Neural cell (in vitro differentiated cells): ENCODE measurements around the gene TIAM2. TPM values are rescaled to one million over a fixed set of nuclear protein-coding genes. Genes with fewer than 3 reads are reported as not detected.

Source experiments
- H2AFZ ChIP-seq: fragments of 200-600, 300-800 bp; sonication (generic), shearing (Covaris generic); 2 replicates; pipeline ENCODE4 v1.6.0; 2014; ENCODE audit warnings: low read depth, mild to moderate bottlenecking, antibody characterized with exemption, low read length, moderate library complexity
- H3F3A ChIP-seq: fragments of 200-600 bp; shearing (Covaris generic); 2 replicates; pipeline ENCODE4 v1.6.1; 2016; ENCODE audit warnings: mild to moderate bottlenecking, moderate library complexity, mixed read lengths, antibody characterized with exemption, low read length; ENCODE audit not compliant: insufficient read depth, poor library complexity, severe bottlenecking
- H3K27ac ChIP-seq: fragments of 200-600, 300-800 bp; sonication (generic), shearing (Covaris generic); 2 replicates; pipeline ENCODE4 v1.5.1; 2014; ENCODE audit warnings: mild to moderate bottlenecking, low read length, moderate library complexity
- H3K27me3 ChIP-seq: fragments of 300-800, 200-600 bp; sonication (generic), shearing (Covaris generic); 2 replicates; pipeline ENCODE4 v1.6.0; 2014; ENCODE audit warnings: mild to moderate bottlenecking, low read depth, low read length, moderate library complexity; ENCODE audit not compliant: insufficient read depth
- H3K36me3 ChIP-seq: fragments of 300-800, 200-600 bp; sonication (generic), shearing (Covaris generic); 2 replicates; pipeline ENCODE4 v1.5.1; 2014; ENCODE audit warnings: mild to moderate bottlenecking, antibody characterized with exemption, low read length, moderate library complexity; ENCODE audit not compliant: insufficient read depth
- H3K4me2 ChIP-seq: fragments of 300-800, 200-600 bp; sonication (generic), shearing (Covaris generic); 2 replicates; pipeline ENCODE4 v1.6.0; 2014; ENCODE audit warnings: mild to moderate bottlenecking, low read length
- H3K4me3 ChIP-seq: fragments of 300-800, 200-600 bp; sonication (generic), shearing (Covaris generic); 2 replicates; pipeline ENCODE4 v1.5.1; 2014; ENCODE audit warnings: mild to moderate bottlenecking, low read length, moderate library complexity
- H3K79me2 ChIP-seq: fragments of 200-600 bp; shearing (Covaris generic); replicated peaks from 2 replicates; pipeline ENCODE4 v1.6.0; 2014; ENCODE audit warnings: mild to moderate bottlenecking, low read length, moderate library complexity; ENCODE audit not compliant: insufficient read depth
- H3K9ac ChIP-seq: fragments of 300-800, 200-600 bp; sonication (generic), shearing (Covaris generic); 2 replicates; pipeline ENCODE4 v1.6.1; 2016; ENCODE audit warnings: mild to moderate bottlenecking, low read length, mixed read lengths
- H3K9me2 ChIP-seq: fragments of 200-600 bp; shearing (Covaris generic); 2 replicates; pipeline ENCODE4 v1.6.1; 2016; ENCODE audit warnings: mild to moderate bottlenecking, low read length, mixed read lengths; ENCODE audit not compliant: insufficient read depth
- H3K9me3 ChIP-seq: fragments of 200-600, 300-800 bp; sonication (generic), shearing (Covaris generic); 2 replicates; pipeline ENCODE4 v1.6.1; 2016; ENCODE audit warnings: mild to moderate bottlenecking, mixed run types, low read length, moderate library complexity, mixed read lengths
- H4K20me1 ChIP-seq: fragments of 200-600 bp; shearing (Covaris generic); 2 replicates; pipeline ENCODE4 v1.6.1; 2016; ENCODE audit warnings: mild to moderate bottlenecking, mixed run types; ENCODE audit not compliant: insufficient read depth
- EP300 ChIP-seq: fragments of 450-650 bp; conservative IDR thresholded peaks from 2 replicates; pipeline ENCODE4 v1.6.1; 2014; ENCODE audit warnings: antibody characterized with exemption, mild to moderate bottlenecking, moderate library complexity; ENCODE audit not compliant: poor library complexity, severe bottlenecking
- EZH2 ChIP-seq: fragments of 200-600, 300-800 bp; shearing (Covaris generic), sonication (generic); IDR thresholded peaks from 2 replicates; pipeline ENCODE4 v1.6.1; 2014; ENCODE audit warnings: antibody characterized with exemption, low read length, borderline replicate concordance, mild to moderate bottlenecking; ENCODE audit not compliant: insufficient read depth, poor library complexity, severe bottlenecking
- MXI1 ChIP-seq: fragments of 450-650 bp; conservative IDR thresholded peaks from 2 replicates; pipeline ENCODE4 v1.6.1; 2014; ENCODE audit warnings: antibody characterized with exemption, mild to moderate bottlenecking; ENCODE audit not compliant: poor library complexity, severe bottlenecking
- POLR2AphosphoS5 ChIP-seq: IDR thresholded peaks from 2 replicates; pipeline ENCODE4 v1.6.1; 2012
- RAD21 ChIP-seq: fragments of 450-650 bp; conservative IDR thresholded peaks from 2 replicates; pipeline ENCODE4 v1.6.1; 2014; ENCODE audit warnings: antibody characterized with exemption, mild to moderate bottlenecking, moderate library complexity
- SMC3 ChIP-seq: fragments of 450-650 bp; conservative IDR thresholded peaks from 2 replicates; pipeline ENCODE4 v1.6.1; 2014; ENCODE audit warnings: antibody characterized with exemption, mild to moderate bottlenecking, moderate library complexity; ENCODE audit not compliant: poor library complexity
- TAF1 ChIP-seq: IDR thresholded peaks from 2 replicates; pipeline ENCODE4 v1.6.1; 2012; ENCODE audit warnings: low read depth
- polyA plus RNA-seq: library from polyadenylated mRNA; depleted of rRNA; stranded (reverse); fragments of >200 nt; gene quantifications from 2 replicates; pipeline ENCODE4 v1.2.3, GENCODE V29; 2014
- TF ChIP-seq, protein P1 (sequence below): IDR thresholded peaks from 2 replicates; pipeline ENCODE4 v1.6.1; 2012; ENCODE audit warnings: borderline replicate concordance
- TF ChIP-seq, protein P2 (sequence below): fragments of 450-650 bp; IDR thresholded peaks from 2 replicates; pipeline ENCODE4 v1.5.1; 2014; ENCODE audit warnings: antibody characterized with exemption, mild to moderate bottlenecking, moderate library complexity; ENCODE audit not compliant: poor library complexity, severe bottlenecking

TIAM2 gene
- polyA plus RNA-seq, 1 donor from 2014 or later: 73.3 TPM

GRCh38 chr6:155276638-155277037 is 281.5 kb downstream of the TIAM2 start:
- H3F3A ChIP-seq: no peaks in the 10 kb centered on the region
- H2AFZ ChIP-seq: no peak overlapping the region
- H3K27me3 ChIP-seq: no peaks in the 10 kb centered on the region
- H3K79me2 ChIP-seq: no peaks in the 10 kb centered on the region
- H3K9ac ChIP-seq: no peak overlapping the region
- no peaks in the 10 kb centered on the region for H4K20me1 ChIP-seq
- H3K36me3 ChIP-seq: no peaks in the 10 kb centered on the region
- no peaks in the 10 kb centered on the region for H3K9me2 ChIP-seq
- no peak for TF ChIP-seq RAD21
- TF ChIP-seq, protein P1, sequence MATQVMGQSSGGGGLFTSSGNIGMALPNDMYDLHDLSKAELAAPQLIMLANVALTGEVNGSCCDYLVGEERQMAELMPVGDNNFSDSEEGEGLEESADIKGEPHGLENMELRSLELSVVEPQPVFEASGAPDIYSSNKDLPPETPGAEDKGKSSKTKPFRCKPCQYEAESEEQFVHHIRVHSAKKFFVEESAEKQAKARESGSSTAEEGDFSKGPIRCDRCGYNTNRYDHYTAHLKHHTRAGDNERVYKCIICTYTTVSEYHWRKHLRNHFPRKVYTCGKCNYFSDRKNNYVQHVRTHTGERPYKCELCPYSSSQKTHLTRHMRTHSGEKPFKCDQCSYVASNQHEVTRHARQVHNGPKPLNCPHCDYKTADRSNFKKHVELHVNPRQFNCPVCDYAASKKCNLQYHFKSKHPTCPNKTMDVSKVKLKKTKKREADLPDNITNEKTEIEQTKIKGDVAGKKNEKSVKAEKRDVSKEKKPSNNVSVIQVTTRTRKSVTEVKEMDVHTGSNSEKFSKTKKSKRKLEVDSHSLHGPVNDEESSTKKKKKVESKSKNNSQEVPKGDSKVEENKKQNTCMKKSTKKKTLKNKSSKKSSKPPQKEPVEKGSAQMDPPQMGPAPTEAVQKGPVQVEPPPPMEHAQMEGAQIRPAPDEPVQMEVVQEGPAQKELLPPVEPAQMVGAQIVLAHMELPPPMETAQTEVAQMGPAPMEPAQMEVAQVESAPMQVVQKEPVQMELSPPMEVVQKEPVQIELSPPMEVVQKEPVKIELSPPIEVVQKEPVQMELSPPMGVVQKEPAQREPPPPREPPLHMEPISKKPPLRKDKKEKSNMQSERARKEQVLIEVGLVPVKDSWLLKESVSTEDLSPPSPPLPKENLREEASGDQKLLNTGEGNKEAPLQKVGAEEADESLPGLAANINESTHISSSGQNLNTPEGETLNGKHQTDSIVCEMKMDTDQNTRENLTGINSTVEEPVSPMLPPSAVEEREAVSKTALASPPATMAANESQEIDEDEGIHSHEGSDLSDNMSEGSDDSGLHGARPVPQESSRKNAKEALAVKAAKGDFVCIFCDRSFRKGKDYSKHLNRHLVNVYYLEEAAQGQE: no peak
- H3K27ac ChIP-seq: no peak overlapping the region
- H3K9me3 ChIP-seq: no peaks in the 10 kb centered on the region
- H3K4me3 ChIP-seq: no peak overlapping the region
- H3K4me2 ChIP-seq: no peak overlapping the region

GRCh38 chr6:155278319-155279049 is 283.4 kb downstream of the TIAM2 start:
- Histone ChIP-seq H3K27ac (no peak overlapping the region), H3K9me2 (no peaks in the 10 kb centered on the region), H4K20me1 (no peaks in the 10 kb centered on the region), H3K36me3 (no peaks in the 10 kb centered on the region), H3K4me2 (no peak overlapping the region), H3K27me3 (no peaks in the 10 kb centered on the region), H3K9ac (no peak overlapping the region), H3K4me3 (no peak overlapping the region), H3K9me3 (no peaks in the 10 kb centered on the region), H2AFZ (no peak overlapping the region), H3F3A (no peaks in the 10 kb centered on the region), H3K79me2 (no peaks in the 10 kb centered on the region)
- TF ChIP-seq MXI1 (no peak), RAD21 (no peak), EZH2 (no peak), SMC3 (no peak), POLR2AphosphoS5 (no peak), EP300 (no peak), TAF1 (no peak)
- TF ChIP-seq, protein P1: no peak
- TF ChIP-seq, protein P2, sequence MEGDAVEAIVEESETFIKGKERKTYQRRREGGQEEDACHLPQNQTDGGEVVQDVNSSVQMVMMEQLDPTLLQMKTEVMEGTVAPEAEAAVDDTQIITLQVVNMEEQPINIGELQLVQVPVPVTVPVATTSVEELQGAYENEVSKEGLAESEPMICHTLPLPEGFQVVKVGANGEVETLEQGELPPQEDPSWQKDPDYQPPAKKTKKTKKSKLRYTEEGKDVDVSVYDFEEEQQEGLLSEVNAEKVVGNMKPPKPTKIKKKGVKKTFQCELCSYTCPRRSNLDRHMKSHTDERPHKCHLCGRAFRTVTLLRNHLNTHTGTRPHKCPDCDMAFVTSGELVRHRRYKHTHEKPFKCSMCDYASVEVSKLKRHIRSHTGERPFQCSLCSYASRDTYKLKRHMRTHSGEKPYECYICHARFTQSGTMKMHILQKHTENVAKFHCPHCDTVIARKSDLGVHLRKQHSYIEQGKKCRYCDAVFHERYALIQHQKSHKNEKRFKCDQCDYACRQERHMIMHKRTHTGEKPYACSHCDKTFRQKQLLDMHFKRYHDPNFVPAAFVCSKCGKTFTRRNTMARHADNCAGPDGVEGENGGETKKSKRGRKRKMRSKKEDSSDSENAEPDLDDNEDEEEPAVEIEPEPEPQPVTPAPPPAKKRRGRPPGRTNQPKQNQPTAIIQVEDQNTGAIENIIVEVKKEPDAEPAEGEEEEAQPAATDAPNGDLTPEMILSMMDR: no peak
